ENCODE measurements around the gene CLEC16A.

GRCh38 chr16:11183951-11184350 lies 239.6 kb downstream of the CLEC16A start:
- TF ChIP-seq ZBTB7A (IDR thresholded peaks at IDR 0.05; ENCODE audit: low read depth) (no peak), EP300 (IDR thresholded peaks at IDR 0.05; ENCODE audit: borderline replicate concordance) (no peak), CREB1 (IDR thresholded peaks at IDR 0.05; ENCODE audit: low read depth) (no peak), REST (IDR thresholded peaks at IDR 0.05; ENCODE audit: low read depth) (no peak), MAX (IDR thresholded peaks at IDR 0.05) (no peak), YY1 (IDR thresholded peaks at IDR 0.05; ENCODE audit: low read depth) (no peak), USF1 (IDR thresholded peaks at IDR 0.05) (no peak), EGR1 (IDR thresholded peaks at IDR 0.05) (no peak), TAF1 (IDR thresholded peaks at IDR 0.05; ENCODE audit: low read depth) (no peak)
